22Rv1 (cell line): ENCODE results near the gene LITAF.

Experiments
- H3K27ac ChIP-seq: fragments of 450-650 bp; 2 replicates; pipeline ENCODE4 v1.5.1; 2017
- CTCF ChIP-seq: fragments of 450-650 bp; IDR thresholded peaks from 2 replicates; pipeline ENCODE4 v1.5.1; 2017; ENCODE audit warnings: mild to moderate bottlenecking
- ZFX ChIP-seq: fragments of 450-650 bp; IDR thresholded peaks from 2 replicates; pipeline ENCODE4 v1.6.1; 2017; ENCODE audit warnings: antibody characterized with exemption, borderline replicate concordance

LITAF gene

GRCh38 chr16:11526655-11527350 is 59.9 kb downstream of the LITAF start:
- TF ChIP-seq ZFX (no peak), CTCF (no peak)

GRCh38 chr16:11524098-11524760 is 62.5 kb downstream of the LITAF start:
- TF ChIP-seq CTCF (no peak), ZFX (no peak)
- H3K27ac ChIP-seq: no peak overlapping the region

More at GRCh38 chr16:11526655-11527350, 59.9 kb downstream of the LITAF start:
- no peak overlapping the region for H3K27ac ChIP-seq

GRCh38 chr16:11521055-11521454 is 65.7 kb downstream of the LITAF start:
- TF ChIP-seq CTCF (no peak), ZFX (no peak)
- H3K27ac ChIP-seq: no peak overlapping the region

- H3K27ac ChIP-seq: no peak overlapping the region
- TF ChIP-seq CTCF (no peak), ZFX (no peak)
Measured at GRCh38 chr16:11520442-11520841, 66.3 kb downstream of the LITAF start.

GRCh38 chr16:11517961-11518360 is 68.8 kb downstream of the LITAF start:
- H3K27ac ChIP-seq: no peak overlapping the region

GRCh38 chr16:11515540-11516430 is 70.9 kb downstream of the LITAF start:
- TF ChIP-seq ZFX (no peak), CTCF (no peak)

More at GRCh38 chr16:11517961-11518360, 68.8 kb downstream of the LITAF start:
- TF ChIP-seq ZFX: no peak
- no peak for TF ChIP-seq CTCF

More at GRCh38 chr16:11515540-11516430, 70.9 kb downstream of the LITAF start:
- H3K27ac ChIP-seq: no peak overlapping the region
